Right ventricle myocardium superior (tissue), 1 donor: ENCODE results near the gene TACC3. TPM values are rescaled to one million over a fixed set of nuclear protein-coding genes. Genes with fewer than 3 reads are reported as not detected.
A peak's percentile ranks its signal among the peaks of the same experiment; 100 is the strongest.

Source experiments
- ATAC-seq: fragments of 200-7000 bp; cut with Tn5 transposase; one replicate; pipeline ENCODE4 v1.9.1; 2020; ENCODE audit warnings: mild to moderate bottlenecking; ENCODE audit not compliant: poor library complexity
- DNase-seq: peaks from one replicate; pipeline ENCODE4 v3.0.0-alpha.2; 2020
- intact Hi-C: fragments of 100-400 bp; cut with DNase I; formaldehyde crosslinking; loops from one replicate; pipeline ENCODE4 v1.11.2; 2022
- total RNA-seq: library from RNA; stranded (reverse); fragmentation: NEBNext Ultra II Directional; extraction: Animal tissue kit (Norgen Biotek cat#: 25700); gene quantifications from one replicate; pipeline ENCODE4 v1.2.1, GENCODE V29; 2021
- donor health status: DM: no; HTN: yes; CAD: no; lungs with severe emphysema.

Gene TACC3
- total RNA-seq, 1 donor from 2014 or later: 7.0 TPM

- no peak for ATAC-seq
- DNase-seq: no peak
- intact Hi-C loops: no loop called here
These were observed 15.5 kb downstream of the TACC3 start for GRCh38 chr4:1736812-1737211.

DNA sequence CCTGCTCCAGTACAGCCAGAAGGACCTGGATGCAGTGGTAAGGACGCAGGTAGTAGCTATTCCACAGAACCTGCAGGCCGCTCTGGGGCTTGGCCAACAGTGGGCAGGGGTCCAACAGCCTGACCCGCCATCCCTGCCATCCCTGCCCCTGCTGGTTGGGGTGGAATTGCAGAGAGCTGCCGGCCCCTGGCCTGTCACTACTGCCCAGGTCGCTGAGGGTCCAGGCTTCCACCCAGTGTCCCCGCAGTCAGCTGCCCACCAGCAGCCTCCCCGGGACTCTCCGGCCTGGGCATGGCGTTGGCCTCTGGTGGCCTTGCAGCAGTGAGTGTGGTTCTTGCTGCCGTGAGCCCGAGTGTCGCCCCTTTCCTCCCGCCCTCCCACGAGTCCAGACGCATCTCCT lies 16.3 kb downstream of the TACC3 start:
- DNase-seq: no peak
- intact Hi-C loops: no loop called here
- no peak for ATAC-seq

DNA sequence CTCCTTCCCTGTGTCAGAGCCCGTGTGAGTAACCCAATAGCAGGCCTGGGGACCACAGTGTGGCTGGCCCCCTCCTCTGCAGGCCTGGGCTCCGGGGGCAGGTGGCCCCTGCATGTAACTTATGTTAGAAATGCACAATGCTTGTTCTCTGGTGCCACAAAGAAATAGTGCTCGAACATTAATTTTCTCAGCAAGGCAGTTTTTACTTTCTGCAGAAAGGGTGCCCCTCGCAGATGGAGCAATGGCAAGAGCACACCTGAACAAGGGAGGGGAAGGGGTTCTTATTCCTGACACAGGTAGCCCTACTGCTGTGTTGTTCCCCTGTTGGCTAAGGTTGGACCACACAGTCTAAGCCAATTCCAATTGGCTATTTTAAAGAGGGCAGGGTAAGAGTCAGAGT lies 17.1 kb downstream of the TACC3 start:
- intact Hi-C loops: no loop called here
- no peak for ATAC-seq

DNA sequence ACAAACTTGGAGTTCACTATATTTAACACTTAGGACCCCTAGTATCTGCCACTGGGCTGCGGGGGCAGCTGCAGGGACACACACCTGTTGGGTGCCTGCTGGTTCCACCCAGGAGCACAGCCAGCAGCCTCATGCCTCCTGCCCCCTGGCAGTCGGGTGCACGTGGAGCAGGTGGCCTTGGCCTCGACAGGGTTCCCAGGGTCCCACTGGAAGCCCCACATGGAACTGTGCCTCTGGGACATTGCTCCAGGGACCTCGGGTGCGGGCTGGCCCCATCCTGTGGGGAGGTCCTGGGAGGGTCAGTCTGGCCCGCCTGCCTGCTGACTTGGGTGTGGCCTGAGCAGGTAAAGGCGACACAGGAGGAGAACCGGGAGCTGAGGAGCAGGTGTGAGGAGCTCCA lies 18.0 kb downstream of the TACC3 start:
- intact Hi-C loops: no loop called here
- ATAC-seq: no peak
- no peak for DNase-seq

More for the DNA sequence above, 17.1 kb downstream of the TACC3 start:
- DNase-seq: no peak

DNA sequence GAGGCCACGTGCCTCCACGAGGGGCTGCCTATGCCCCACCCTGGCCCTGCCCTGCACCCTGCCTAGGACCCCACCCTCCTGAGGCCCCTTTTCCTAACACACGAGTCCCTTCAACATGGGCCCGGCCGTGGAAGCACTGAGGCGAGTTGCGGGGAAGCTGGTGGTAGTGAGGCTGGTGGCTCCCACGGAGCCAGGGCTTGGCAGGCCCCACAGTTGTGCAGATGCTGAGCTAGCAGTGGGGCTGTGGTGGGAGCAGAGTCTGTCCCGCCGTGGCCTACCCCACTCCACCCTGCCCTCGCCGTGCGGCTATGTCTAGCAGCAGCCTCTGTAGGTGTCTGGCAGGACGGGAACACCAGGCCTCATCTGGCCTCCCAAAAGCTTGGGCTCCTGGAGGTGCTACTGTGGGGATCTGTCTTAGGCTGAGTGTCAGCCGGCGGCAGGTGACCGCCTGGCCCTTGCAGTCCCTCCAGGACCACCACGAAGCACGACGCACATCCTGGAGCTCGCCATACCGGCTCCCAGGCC lies 18.8 kb downstream of the TACC3 start:
- ATAC-seq: no peak
- DNase-seq: no peak
- intact Hi-C loops: no loop called here

- no peak for ATAC-seq
- DNase-seq: no peak
- intact Hi-C loops: no loop called here
These were observed 19.9 kb downstream of the TACC3 start for GRCh38 chr4:1741208-1741607.

GRCh38 chr4:1743551-1743950 lies 22.2 kb downstream of the TACC3 start:
- intact Hi-C loops: no loop called here
- DNase-seq (no peak), ATAC-seq (no peak)

DNA sequence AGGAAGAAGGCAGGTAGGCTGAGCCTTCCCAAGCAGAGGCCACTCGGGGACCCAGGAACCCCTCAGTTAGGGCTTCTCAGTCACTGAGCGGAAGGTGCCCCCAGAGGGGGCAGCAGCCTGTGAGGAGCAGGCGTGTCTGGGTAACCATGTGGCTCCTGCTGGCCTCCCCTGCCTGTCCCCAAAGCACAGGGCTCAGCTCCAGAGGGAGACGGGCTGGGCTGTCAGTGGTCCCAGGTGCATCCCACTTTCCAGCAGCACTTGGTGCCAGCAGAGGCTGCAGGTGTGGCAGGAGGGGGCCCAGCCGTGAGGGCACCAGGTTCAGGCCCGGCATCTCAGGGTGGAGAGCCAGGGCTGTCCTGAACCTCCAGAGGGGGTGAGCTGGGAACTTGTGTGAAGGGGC lies 22.7 kb downstream of the TACC3 start:
- DNase-seq: no peak
- intact Hi-C loops: no loop called here
- ATAC-seq: no peak

- no peak for ATAC-seq
- DNase-seq: no peak
- intact Hi-C loops: no loop called here
These were observed 23.2 kb downstream of the TACC3 start for GRCh38 chr4:1744552-1744951.

- DNase-seq: no peak
- intact Hi-C loops: loop anchor here (5.0 kb wide), 1 partner anchor 67 kb away; no protein-coding TSS in a partner anchor
- ATAC-seq: no peak
These were observed 23.8 kb downstream of the TACC3 start for GRCh38 chr4:1745165-1745564.

DNA sequence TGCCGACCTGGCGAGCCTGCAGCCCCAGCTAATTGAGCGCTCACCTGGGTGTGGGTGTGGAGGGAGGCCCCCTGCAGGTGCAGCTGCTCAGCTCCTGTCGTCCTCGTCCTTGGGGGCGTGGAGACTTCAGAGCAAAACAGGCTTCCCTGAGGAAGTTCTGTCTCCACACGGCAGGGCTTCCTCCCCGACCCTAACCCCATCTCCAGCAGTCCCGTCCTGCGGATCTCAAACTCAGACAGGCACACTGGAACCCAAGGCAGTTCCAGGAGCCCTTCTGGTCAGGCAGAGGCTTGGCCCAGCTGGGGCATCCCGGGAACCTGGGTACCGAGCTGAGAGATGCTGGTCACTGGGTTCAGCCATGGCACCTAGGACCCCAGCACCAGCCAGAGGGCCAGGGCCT lies 24.4 kb downstream of the TACC3 start:
- DNase-seq (no peak), ATAC-seq (no peak)
- intact Hi-C loops: loop anchor here (2.0 to 5.0 kb wide), 2 partner anchors 67 to 153 kb away; no protein-coding TSS in a partner anchor

DNA sequence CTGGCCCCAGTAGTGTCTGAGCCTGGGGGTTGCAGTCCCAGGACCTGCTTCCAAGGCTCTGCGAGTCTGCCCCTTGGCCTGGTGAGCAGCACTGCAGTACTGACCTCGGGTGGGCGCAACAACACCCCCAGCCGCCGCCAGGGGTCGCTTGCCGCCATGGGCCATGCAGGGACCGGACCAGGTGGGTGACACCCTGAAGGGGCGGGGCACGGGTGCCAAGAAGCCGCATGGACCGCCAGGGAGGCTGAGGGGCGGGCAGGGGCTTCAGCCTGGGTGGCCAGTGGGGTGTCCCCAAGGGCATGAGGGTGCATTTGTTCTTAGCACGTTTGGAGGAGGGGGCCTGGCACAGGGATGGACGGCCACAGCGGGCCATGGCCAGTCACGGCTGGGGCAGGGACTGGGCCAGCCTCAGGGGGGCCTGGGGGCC lies 25.0 kb downstream of the TACC3 start:
- ATAC-seq (peak; percentile 83), DNase-seq (peak; percentile 81)
- intact Hi-C loops: loop anchor here (2.0 to 5.0 kb wide), 2 partner anchors 66 to 153 kb away; no protein-coding TSS in a partner anchor

GRCh38 chr4:1746919-1747602 lies 25.7 kb downstream of the TACC3 start:
- ATAC-seq: no peak
- intact Hi-C loops: loop anchor here (2.0 to 5.0 kb wide), 2 partner anchors 65 to 152 kb away; no protein-coding TSS in a partner anchor
- DNase-seq: no peak

DNA sequence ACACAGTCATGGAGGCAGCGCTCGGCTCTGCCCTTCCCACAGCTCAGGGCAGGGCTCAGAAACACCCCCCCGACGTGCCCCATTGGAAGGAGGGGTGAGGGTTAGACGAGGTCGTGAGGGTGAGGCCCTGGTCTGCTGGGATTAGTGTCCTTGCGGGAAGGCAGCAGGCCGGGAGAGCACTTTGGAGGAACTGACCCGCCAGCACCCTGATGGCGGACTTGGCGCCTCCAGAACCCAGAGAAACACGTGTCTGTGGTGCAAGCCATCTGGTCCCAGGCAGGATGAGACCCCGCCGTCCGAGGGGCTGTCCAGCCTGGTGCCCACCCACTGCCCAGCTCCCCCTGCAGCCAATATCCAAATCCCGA lies 26.3 kb downstream of the TACC3 start:
- intact Hi-C loops: loop anchor here (2.0 to 5.0 kb wide), 2 partner anchors 65 to 151 kb away; no protein-coding TSS in a partner anchor
- DNase-seq (no peak), ATAC-seq (no peak)

DNA sequence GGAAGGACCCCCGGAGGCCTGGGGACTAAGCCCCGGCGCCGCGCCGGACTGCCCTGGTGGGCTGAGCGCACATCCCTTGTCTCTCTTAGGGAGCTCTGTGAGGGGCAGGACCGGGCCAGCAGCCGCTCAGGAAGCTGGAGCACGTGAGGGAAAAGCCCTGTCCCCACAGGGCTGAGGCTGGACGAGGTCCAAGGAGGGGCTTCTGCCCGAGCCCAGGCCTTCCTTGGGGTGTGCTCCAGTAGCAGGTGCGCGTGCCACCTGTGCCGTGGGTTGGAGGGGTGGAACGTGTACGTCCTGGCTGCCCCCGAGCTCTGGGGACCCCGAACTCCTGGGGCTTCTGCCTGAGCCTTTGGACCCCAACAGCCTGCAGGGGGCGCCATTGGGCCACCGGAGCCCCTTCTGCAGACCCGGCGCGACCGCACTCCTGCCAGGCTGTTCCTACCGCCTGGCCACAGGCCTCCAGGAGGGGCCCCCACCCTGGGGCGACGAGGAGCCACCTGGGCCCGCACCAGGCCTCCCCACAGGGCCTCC lies 27.2 kb downstream of the TACC3 start:
- DNase-seq (peak; percentile 82), ATAC-seq (peak; percentile 45)
- intact Hi-C loops: loop anchor here (5.0 kb wide), 1 partner anchor 64 kb away; no protein-coding TSS in a partner anchor

DNA sequence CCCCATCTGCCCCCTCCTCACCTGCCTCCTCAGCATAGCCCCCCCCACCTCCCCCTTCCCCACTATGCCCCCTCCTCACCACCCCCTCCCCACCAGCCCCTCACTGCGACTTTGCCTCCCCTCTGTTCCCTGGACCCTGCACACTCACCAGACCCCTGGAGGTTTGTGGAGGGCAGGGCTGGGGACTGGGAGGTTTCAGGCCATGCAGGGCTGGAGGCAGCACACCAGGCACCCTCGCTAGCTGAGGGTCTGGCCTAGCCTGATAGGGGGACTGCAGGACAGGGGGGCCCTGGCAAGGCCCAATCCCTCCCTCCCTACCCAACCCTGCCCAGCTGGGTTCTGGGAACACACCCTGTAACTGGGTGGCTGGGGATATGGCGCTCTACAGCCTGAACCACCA lies 28.0 kb downstream of the TACC3 start:
- DNase-seq (no peak), ATAC-seq (no peak)
- intact Hi-C loops: loop anchor here (5.0 kb wide), 1 partner anchor 63 kb away; no protein-coding TSS in a partner anchor

- DNase-seq: no peak
- intact Hi-C loops: loop anchor here (5.0 kb wide), 1 partner anchor 62 kb away; no protein-coding TSS in a partner anchor
These were observed 28.5 kb downstream of the TACC3 start for GRCh38 chr4:1749826-1750225.

GRCh38 chr4:1750381-1751154 lies 29.2 kb downstream of the TACC3 start:
- intact Hi-C loops: no loop called here
- DNase-seq: no peak
- ATAC-seq: no peak

More at GRCh38 chr4:1749826-1750225, 28.5 kb downstream of the TACC3 start:
- ATAC-seq: no peak
